Inflammatory macrophage treated with lipopolysaccharide for 4 hours (primary cell): ENCODE data around the gene ANGPTL5.
"Not testable (repeated sequence)": the region's sequence is repeated elsewhere in the genome, so short reads cannot be mapped to it uniquely, and the experiment has no call there.

Source experiments
- DNase-seq: peaks from one replicate; pipeline ENCODE4 v3.0.0-alpha.2; 2020

The ANGPTL5 gene

DNA sequence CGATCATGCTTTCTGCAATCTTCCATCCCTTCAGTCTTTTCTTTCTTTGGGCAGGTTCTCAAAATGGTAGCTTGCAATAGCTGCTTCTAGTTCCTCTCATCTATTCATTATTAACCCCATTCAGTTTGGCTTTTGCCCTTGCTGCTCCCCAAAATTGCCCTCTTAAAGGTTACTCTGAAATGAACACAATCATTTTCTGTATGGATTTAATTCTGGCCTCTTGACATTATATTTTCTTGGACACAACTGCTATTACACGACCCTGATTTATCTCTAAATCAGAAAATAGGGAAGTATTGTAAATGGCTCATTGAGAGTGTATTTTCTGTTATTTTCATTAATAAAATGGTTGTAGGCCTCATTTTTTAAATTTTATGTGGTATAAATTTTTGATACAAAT lies at the start of gene ANGPTL5:
Gene ANGPTL5, minus strand, starts transcription at position 101 of the 400 bp plus-strand sequence. CDS start 8,613 bp downstream, outside the sequence.
- no peak for DNase-seq

DNA sequence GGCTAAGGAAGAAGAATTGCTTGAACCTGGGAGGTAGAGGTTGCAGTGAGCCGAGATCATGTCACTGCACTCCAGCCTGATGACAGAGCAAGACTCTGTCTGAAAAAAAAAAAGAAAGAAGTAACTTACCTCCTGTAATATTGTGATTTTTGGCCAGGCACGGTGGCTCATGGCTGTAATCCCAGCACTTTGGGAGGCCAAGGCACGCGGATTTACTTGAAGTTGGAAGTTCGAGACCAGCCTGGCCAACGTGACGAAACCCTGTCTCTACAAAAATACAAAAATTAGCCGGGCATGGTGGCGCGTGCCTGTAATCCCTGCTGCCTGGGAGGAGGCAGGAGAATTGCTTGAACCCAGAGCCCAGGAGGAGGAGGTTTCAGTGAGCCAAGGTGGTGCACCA lies 47.9 kb upstream of the ANGPTL5 start:
- DNase-seq: not testable (repeated sequence)

- no peak for DNase-seq
Measured at GRCh38 chr11:101960231-101960630, 43.9 kb upstream of the ANGPTL5 start.

DNA sequence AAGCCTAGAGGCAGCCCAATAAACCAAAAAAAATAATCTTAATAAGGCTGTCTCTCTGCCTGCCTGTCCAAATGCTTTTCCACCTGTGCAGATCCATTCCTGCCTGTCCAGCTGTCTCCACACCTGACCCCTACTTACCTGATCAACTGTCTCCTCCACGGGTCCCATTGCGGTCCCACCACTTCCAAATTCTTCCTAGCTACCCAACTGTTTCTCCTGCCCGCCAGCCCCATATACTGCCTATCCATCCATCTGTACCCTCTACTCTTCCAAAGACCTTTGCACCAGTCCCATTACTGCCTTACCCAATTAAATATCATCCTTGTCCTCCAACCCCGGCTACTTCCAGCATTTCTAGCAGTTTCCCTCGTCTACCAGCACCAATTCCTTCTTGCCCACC lies 39.4 kb upstream of the ANGPTL5 start:
- no peak for DNase-seq

- no peak for DNase-seq
Measured at GRCh38 chr11:101955278-101955677, 39.0 kb upstream of the ANGPTL5 start.

DNA sequence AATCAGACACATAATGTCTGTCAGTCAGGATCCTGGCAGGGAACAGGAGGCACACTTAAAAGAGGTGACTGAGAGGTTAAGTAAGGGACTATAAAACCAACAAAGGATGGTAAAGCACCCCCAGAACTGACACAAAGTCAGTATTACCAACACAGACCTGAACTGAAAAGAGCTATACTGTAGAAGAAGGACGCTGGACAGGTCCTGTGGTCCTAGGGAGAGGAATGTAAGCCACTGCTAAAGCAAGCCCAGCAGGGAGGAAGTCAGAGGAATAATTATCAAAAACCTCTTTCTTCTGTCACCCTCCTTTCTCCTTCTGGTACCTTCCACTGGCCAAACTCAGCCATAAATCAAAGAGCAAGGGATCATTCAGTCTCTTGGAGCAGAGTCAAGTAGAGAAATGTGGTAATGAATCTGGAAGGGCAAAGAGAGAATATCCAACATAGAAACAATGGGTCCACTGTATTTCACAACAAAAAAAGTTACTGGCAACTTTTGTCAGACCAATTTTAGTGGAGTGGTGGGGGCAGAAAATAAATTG lies 33.4 kb upstream of the ANGPTL5 start:
- no peak for DNase-seq

DNA sequence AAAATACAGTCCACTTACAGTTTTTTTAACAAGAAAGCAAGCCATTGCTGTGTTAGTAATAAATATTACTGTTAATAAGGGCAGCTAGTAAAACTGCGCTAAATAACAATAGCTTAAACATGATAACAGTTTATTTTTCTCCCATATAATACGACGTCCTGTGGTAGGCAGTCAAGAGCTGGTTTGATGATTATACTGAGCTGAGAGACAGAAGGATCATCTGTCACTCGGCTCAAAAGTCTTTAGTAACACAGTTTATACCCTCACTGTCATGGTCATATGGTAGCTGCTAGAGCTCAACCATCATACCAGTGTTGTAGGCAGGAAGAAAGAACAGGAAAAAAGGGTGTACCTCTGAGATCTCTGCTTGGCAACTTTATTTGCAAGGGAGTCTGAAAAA lies 29.1 kb upstream of the ANGPTL5 start:
- no peak for DNase-seq

DNA sequence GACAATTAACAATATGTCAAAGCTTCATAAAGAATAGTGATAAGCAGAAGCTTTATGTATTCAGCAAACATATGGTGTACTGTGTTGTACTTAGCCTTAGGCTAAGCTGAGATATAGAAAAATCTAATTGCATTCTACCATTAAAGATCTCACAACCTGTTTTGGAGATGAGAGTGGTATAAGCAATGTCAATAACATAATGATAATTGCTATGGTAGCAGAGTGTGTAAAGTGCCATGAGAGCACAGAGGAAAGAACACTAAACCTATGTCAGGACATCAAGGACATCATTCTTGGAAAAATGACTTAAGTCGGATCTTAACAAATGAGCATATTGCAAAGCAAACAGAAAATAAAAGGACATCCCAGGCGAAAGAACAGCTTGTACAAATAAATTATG lies 28.6 kb upstream of the ANGPTL5 start:
- DNase-seq: no peak

- DNase-seq: no peak
Measured at GRCh38 chr11:101940901-101941520, 24.7 kb upstream of the ANGPTL5 start.

- DNase-seq: no peak
Measured at GRCh38 chr11:101931692-101932091, 15.4 kb upstream of the ANGPTL5 start.

DNA sequence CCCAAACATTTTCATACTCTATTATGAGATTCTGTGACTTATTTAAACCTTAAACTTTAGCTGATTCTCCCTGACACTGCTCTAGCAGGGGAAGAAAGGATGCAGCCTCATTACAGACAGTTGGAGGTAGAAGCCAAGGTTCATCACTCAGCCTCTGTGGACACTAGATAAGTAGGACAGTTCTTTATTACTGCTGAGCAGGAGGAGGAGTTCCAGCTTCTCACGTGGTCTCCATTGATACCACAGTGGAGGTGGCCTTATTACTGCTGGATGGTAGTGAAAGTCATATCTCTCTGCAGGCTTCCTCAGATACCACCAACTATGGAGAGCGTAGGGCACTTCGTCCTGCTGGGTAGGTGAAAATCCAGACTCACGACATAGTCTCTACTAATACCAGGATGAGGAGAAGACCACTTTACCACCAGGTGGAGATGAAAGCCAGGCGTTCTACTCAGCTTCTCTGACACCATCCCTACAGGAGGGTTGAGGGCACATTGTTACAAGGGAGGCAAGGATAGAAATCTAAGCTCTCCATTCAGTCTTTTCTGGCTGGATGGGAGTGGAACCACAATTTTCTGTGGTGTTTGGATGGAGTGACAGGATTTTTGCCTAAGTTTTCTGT lies 13.1 kb upstream of the ANGPTL5 start:
- no peak for DNase-seq

DNA sequence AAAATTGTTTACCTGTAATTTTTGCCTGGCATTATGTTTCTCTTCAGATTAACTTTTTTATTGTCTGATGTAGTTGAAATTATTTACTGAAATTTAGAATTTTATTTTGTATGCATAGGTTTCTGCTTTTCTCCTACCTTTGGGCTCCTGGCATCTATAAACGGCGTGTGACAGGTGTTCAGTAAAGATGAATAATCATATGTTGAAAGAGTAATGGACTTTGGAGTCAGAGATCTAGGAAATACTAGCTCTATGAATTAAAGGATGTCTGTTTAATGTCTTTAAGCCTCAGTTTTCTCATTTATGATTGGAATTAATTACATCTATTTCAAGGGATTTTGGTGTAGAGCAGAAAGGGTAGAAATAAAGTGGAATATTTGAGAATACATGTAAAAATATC lies 7.2 kb upstream of the ANGPTL5 start:
- no peak for DNase-seq

- DNase-seq: no peak
Measured at GRCh38 chr11:101920992-101921391, 4.7 kb upstream of the ANGPTL5 start.

GRCh38 chr11:101917226-101917625 lies 904 bp upstream of the ANGPTL5 start:
- no peak for DNase-seq

- DNase-seq: peak; percentile 52
Measured at GRCh38 chr11:101915791-101916291, 481 bp downstream of the ANGPTL5 start.

DNA sequence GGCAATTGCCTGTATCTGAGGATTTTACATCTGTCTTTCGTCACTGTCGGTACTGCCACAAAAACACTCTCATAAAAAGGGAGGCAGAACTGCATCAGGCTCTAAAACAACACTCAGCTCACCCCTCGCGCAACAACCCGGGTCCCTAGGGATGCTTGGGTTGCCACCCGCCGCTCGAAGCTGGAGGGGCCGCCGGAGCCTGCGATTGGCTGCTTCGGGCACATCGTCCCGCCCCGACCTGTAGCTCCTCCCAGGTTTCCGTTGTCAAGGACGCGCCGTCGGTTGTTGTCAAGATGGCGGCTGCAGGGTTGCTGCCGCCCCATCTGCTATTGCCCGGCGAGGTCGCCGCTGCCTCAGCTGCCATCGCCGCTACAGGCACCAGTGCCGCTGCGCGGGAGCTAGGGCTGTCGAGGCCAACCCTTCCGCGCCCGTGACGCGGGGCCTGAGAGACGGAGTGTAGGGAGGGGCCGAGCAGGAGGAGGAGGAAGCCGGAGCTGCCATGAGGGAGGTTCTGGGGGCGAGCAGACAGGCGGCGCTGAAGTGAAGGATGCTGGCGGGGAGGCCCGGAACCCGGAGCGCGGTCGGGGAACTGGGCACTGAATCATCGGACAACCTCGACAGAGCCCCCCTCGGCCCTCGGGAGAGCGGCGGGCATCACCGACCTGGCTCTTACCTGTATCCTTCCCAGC lies 1.4 kb downstream of the ANGPTL5 start, which contains the start of gene CEP126:
Gene CEP126, plus strand, starts transcription at position 273 of the 689 bp plus-strand sequence. Its CDS starts 275 bp downstream, at position 548.
- peak; percentile 84 for DNase-seq

GRCh38 chr11:101914341-101914737 lies 2.0 kb downstream of the ANGPTL5 start:
- no peak for DNase-seq

DNA sequence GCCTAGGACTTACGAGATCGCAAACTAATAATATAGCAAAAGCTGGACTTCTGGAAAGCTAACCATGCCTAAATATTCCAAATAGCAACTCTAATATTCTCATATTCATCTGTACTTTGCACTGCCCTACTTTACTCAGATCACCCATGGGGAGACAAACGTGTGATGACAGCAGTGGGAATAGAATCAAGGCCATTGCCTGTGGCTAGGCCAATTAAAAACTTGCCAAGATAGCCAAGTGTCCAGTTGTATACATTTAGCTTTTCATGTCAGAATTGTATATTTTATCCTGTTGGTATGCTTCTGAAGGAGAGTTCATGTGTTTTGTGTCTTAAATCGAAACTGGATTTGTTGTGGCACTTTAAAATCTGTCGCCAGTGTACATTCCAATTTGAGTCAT lies 2.7 kb downstream of the ANGPTL5 start:
- DNase-seq: no peak

- DNase-seq: no peak
Measured at GRCh38 chr11:101912823-101913284, 3.5 kb downstream of the ANGPTL5 start.

DNA sequence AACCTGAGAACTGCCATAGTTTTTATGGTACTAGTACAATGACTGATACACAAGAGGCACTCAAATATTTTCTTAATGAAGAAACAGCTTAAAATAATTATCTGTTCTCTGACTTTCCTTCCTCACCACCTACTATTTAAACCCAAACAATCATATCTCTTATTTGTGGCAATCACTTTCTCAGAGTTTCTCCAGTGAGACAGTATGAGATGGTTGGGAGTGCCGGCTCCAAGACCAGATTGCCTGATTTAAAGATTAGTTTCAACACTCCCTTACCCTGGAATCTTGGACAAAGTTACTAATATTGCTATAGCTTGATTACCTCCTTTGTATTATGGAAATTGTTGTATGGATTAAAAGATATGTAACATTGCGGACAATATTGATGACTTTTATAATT lies 7.2 kb downstream of the ANGPTL5 start:
- no peak for DNase-seq

DNA sequence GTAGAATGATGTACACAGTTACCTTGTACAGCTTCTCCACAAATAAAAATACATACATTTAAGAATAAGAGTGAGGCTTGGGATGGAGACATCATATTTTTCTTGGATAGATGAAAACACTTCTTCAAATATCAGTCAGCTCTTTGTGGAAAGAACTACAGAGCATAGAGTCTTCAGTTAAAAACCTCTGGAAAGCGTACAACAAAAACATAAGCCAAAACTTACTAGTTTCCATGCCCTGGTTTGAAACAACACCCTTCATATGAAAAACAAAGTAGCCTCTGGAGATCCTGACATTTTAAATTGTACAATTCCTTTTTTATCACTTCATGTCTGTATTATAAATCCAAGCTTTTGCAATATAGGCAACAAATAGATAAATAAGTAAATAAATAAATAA lies 8.5 kb downstream of the ANGPTL5 start:
- no peak for DNase-seq

GRCh38 chr11:101894505-101894904 lies 21.8 kb downstream of the ANGPTL5 start:
- no peak for DNase-seq

GRCh38 chr11:101889767-101890166 lies 26.6 kb downstream of the ANGPTL5 start:
- no peak for DNase-seq

GRCh38 chr11:101885631-101886030 lies 30.7 kb downstream of the ANGPTL5 start:
- DNase-seq: no peak
